ENCODE results near the gene NTMT2.

GRCh38 chr1:170209125-170209524 lies 63.4 kb downstream of the NTMT2 start:
- no peak for TF ChIP-seq ELF4 (IDR thresholded peaks at IDR 0.05)
- no peak for TF ChIP-seq SP1 (IDR thresholded peaks at IDR 0.05)
- TF ChIP-seq LEF1 (IDR thresholded peaks at IDR 0.05; ENCODE audit: borderline replicate concordance): no peak
- TF ChIP-seq ZNF384 (IDR thresholded peaks at IDR 0.05): no peak

Measured in HEK293T (cell line).